ENCODE measurements around the gene SYDE1. TPM values are rescaled to one million over a fixed set of nuclear protein-coding genes. Genes with fewer than 3 reads are reported as not detected.

Gene SYDE1
- total RNA-seq, 2 donors from 2014 or later: 17.3 to 28.9 TPM

GRCh38 chr19:15137777-15138176, 30.6 kb downstream of the SYDE1 start:
- Histone ChIP-seq H3K4me1 (no peaks in the 10 kb centered on the region), H3K9me3 (peaks cover 0 to 8% of the 10 kb centered on the region in 2 donors), H3K27me3 (no peaks in the 10 kb centered on the region), H3K4me3 (no peak overlapping the region), H3K27ac (no peak overlapping the region), H3K36me3 (no peaks in the 10 kb centered on the region)
- DNase-seq (ENCODE audit: low spot score): no peak
- TF ChIP-seq CTCF (IDR thresholded peaks at IDR 0.05): no peak

DNA sequence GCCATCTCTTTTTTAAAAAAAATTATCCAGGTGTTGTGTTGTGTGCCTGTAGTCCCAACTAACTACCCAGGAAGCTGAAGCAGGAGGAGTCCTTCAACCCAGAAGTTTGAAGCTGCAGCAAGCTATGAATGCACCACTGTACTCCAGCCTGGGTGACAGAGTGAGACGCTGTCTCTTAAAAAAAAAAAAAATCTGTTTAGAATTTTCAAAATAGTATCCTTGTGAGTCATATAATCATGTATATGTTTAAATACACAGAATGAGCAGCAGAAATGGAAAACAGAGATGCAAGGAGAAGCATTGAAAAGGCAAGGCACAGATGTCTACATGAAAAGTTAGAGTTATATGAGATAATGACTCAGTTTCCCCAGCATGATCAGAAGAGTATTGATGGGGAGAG, 31.2 kb downstream of the SYDE1 start:
- peaks cover 0 to 8% of the 10 kb centered on the region in 2 donors for H3K9me3 ChIP-seq
- no peak for DNase-seq (ENCODE audit: low spot score)
- no peaks in the 10 kb centered on the region for H3K27me3 ChIP-seq
- H3K4me3 ChIP-seq: no peak overlapping the region
- H3K27ac ChIP-seq: no peak overlapping the region
- H3K36me3 ChIP-seq: no peaks in the 10 kb centered on the region
- no peaks in the 10 kb centered on the region for H3K4me1 ChIP-seq
- no peak for TF ChIP-seq CTCF (IDR thresholded peaks at IDR 0.05)

DNA sequence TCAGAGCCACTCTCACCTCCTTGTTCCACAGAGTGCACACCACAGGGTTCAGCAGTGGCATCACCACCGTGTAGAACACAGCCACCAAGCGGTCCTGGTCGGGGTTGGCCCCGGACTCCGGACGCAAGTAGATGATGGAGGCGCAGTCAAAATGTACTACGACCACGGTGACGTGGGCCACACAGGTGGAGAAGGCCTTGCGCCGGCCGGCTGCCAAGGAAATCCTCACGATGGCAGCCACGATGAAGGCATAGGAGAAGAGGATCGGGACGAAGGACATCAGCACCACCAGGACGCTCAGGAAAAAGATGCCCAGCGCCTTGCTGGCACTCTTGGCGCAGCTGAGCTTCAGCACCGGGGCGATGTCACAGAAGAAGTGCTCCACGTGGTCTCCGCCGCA, 33.9 kb downstream of the SYDE1 start:
- DNase-seq (ENCODE audit: low spot score): no peak
- H3K36me3 ChIP-seq: no peaks in the 10 kb centered on the region
- no peak overlapping the region for H3K4me3 ChIP-seq
- TF ChIP-seq CTCF (IDR thresholded peaks at IDR 0.05): no peak
- H3K4me1 ChIP-seq: no peaks in the 10 kb centered on the region
- H3K27ac ChIP-seq: no peak overlapping the region
- no peaks in the 10 kb centered on the region for H3K27me3 ChIP-seq
- H3K9me3 ChIP-seq: peaks cover 0 to 8% of the 10 kb centered on the region in 2 donors

GRCh38 chr19:15142313-15142712, 35.1 kb downstream of the SYDE1 start:
- Histone ChIP-seq H3K27me3 (no peaks in the 10 kb centered on the region), H3K36me3 (no peaks in the 10 kb centered on the region), H3K9me3 (peaks cover 0 to 8% of the 10 kb centered on the region in 2 donors), H3K27ac (no peak overlapping the region), H3K4me1 (no peaks in the 10 kb centered on the region), H3K4me3 (no peak overlapping the region)
- DNase-seq (ENCODE audit: low spot score): no peak
- TF ChIP-seq CTCF (IDR thresholded peaks at IDR 0.05): no peak

GRCh38 chr19:15144046-15144646, 36.9 kb downstream of the SYDE1 start:
- Histone ChIP-seq H3K36me3 (no peaks in the 10 kb centered on the region), H3K27ac (no peak overlapping the region), H3K27me3 (no peaks in the 10 kb centered on the region), H3K9me3 (peaks cover 0 to 4% of the 10 kb centered on the region in 2 donors), H3K4me3 (no peak overlapping the region), H3K4me1 (no peaks in the 10 kb centered on the region)
- no peak for DNase-seq (ENCODE audit: low spot score)
- no peak for TF ChIP-seq CTCF (IDR thresholded peaks at IDR 0.05)

GRCh38 chr19:15147090-15147489, 39.9 kb downstream of the SYDE1 start:
- H3K27me3 ChIP-seq: no peaks in the 10 kb centered on the region
- DNase-seq (ENCODE audit: low spot score): no peak
- no peak overlapping the region for H3K27ac ChIP-seq
- no peak overlapping the region for H3K4me3 ChIP-seq
- no peak for TF ChIP-seq CTCF (IDR thresholded peaks at IDR 0.05)
- H3K9me3 ChIP-seq: no peaks in the 10 kb centered on the region
- no peaks in the 10 kb centered on the region for H3K36me3 ChIP-seq
- no peaks in the 10 kb centered on the region for H3K4me1 ChIP-seq
